Right renal cortex interstitium (tissue), 3 donors: ENCODE results near the gene MEF2B. TPM values are rescaled to one million over a fixed set of nuclear protein-coding genes. Genes with fewer than 3 reads are reported as not detected.
"Not testable (repeated sequence)": the region's sequence is repeated elsewhere in the genome, so short reads cannot be mapped to it uniquely, and the experiment has no call there.

Experiments
- DNase-seq, 3 donors: peaks; one replicate each; pipeline ENCODE4 v3.0.0-alpha.2; 2013; ENCODE audit warnings: low read depth in 3 of 3, low spot score in 2 of 3
- polyA plus RNA-seq, 3 donors: library from polyadenylated mRNA; unstranded; fragments of 120-200 nt; gene quantifications; one replicate each; pipeline ENCODE4 v1.2.1, GENCODE V29; 2013; ENCODE audit not compliant: insufficient read length in 3 of 3

MEF2B gene
- polyA plus RNA-seq, 3 donors, result 1.0 to 1.1 (median 1.1) TPM

GRCh38 chr19:19132912-19133311 lies 37.2 kb downstream of the MEF2B start:
- no peak for DNase-seq

GRCh38 chr19:19131989-19132388 lies 38.1 kb downstream of the MEF2B start:
- DNase-seq, result no peak

DNA sequence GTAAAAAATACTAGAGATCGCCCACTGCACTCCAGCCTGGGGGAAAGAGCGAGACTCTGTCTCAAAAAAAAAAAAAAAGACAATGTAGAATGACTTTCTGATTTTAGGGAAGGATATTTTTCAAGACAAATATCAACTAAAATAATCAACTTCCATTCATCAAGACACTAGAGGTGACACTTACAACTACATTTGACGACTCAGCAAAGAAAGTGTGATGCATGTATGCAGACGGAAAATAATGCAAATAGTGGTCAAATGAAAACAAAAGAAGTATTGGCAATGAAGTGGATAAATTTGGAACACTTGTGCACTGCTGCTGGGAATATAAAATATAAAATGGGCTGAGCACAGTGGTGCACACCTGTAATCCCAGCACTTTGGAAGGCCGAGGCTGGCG lies 44.0 kb downstream of the MEF2B start:
- DNase-seq, result no peak

DNA sequence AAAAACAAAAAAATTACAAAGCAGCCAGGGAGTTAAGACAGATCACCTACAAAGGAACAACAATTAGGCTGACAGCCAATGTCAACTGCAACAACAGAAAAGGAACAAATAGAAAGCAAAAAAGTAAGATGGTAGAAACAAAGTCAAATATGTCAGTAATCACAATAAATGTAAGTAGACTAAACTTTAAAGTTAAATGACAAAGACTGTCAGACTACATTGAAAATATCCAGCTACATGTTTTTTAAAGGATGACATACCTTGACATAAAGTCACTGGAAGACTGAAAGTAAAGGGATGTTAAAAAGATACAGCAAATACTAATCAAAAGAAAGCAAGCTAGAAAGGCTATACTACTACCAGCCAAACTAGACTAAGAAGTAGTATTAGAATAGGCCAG lies 46.7 kb downstream of the MEF2B start:
- DNase-seq, result no peak

DNA sequence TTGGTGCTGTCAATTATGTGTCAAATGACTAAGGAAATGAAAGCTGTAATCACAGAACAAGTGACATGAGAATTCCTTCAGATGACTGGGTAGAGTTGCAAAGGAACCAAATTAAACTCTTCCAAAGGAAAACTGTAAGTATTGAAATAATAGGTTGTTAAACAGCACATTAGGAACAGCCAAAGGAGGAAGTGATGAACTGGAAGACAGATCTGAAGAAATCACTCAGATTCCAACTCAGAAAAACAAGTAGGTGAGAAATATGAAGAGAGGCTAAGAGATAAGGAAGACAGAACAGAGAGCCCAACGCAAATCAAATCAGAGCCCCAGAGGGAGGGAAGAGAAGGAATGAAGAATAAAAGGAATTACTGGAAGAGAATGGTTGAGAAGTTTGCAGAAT lies 47.2 kb downstream of the MEF2B start:
- no peak for DNase-seq

DNA sequence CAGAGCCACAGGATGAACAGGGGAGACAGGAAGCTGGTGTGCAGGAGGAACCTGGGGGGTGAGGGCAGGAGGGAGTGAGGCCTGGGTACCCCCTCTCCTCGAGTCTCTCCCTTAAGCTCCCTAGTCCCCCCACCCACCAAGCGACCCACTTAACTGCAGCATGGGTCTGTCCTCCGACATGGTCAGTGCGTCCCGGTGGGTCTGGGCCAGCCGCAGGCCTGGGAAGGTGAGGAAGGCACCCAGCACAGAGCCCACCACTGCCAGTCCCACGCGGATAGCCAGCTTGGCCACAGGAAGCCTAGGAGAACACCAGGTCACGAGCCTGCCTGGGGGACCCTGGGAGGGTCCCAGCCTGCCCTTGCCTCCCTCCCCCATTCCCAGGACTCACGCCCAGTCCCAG lies 48.7 kb downstream of the MEF2B start:
- DNase-seq, result no peak

DNA sequence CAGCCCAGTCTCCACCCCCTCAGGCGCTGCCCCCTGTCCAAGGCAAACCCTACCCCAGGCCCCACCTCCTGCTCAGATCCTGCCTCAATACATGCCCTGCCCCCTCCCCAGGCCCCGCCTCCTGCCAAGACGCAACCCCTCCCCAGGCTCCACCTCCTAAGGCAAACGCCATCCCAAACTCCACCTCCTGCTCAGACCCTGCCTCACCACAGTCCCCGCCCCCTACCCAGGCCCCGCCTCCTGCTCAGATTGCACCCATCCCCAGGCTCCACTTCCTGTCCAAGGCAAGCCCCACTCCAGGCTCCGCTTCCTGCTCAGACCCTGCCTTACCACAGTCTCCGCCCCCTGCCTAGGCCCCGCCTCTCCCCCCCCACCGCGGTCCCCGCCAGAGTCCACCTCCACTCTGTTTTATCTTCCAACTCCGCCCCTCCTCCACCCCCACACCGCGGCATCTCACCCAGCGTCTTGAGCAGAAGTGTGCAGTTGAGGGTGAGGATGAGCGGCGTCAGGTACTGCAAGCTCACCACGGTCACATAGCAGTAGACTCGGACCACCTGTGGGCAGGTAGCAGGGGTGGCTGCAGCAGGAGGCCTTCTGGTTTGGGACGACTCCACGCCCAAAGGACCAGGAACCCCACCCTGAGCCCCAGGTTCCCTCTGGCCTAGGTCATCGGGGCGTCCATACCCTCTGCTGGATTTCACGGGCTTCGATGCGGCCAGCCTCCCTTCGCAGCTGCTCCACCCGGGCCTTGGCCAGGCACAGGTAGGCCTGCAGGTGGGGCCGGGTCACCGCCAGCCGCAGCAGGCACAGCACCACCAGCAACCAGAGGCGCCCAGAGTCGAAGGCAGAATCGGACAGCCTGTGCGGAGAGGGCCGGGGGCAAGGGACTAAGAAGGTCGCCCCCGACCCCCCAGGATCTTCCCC lies 49.5 kb downstream of the MEF2B start:
- peak in 1 of 3 donors; percentile 70 for DNase-seq

- DNase-seq, result no peak
Observed at GRCh38 chr19:19119325-19120237, 50.5 kb downstream of the MEF2B start.

DNA sequence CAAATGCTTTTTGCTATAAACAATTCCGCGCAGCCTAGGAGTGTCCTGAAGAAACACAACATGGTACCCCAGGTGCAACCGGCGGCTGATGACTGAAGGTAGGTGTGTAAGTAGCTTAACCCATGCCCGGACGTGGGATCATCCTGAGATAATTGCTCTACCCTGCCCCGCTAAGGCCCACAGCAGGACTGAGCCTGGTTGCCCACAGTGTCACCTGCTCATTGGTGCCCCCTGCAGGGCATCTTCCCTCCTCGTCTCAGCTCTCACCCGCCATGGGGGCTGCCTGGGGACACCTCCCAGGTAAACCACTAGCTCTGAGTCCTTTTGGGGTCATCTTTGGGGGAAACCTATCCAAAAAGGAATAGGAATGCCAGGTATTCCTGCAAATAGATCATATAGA lies 54.1 kb downstream of the MEF2B start:
- no peak for DNase-seq

- no peak for DNase-seq
Observed at GRCh38 chr19:19113040-19113626, 56.9 kb downstream of the MEF2B start.

GRCh38 chr19:19111967-19112580 lies 58.0 kb downstream of the MEF2B start:
- DNase-seq, result no peak

DNA sequence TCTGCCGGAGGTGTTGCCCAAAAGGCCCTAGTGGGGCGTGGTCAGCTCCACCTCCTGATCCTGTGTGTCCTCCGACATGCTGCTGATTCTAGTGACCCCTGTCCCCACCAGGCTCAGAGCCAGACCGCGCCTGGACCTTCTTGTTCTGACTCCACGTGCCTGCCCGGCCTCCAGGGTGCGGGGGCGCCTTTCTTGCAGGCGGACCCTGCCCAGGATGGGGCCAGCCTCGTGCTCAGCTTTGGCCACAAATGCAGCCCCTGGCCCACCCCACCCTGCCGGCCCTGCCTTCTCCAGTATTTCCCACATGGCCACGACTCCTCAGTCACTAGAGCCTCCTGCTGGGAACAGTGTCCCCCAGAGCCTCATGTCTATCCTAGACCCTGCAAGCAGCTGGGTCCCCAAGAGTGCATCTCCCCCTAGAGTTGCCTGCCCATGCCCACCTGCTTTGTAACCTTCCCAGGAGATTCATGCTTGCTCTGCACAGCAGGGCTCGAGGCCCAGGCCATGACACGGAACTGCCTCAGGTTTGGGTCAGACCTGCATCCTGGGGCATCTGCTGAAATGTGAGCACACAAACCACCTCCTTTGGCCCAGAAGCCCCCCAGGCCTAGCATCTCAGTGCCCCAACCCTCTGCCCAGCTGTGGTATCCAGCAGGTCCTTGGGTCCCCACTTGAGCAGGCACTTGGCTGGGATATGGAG lies 58.8 kb downstream of the MEF2B start:
- DNase-seq, result no peak

- no peak for DNase-seq
Observed at GRCh38 chr19:19110410-19111135, 59.5 kb downstream of the MEF2B start.

DNA sequence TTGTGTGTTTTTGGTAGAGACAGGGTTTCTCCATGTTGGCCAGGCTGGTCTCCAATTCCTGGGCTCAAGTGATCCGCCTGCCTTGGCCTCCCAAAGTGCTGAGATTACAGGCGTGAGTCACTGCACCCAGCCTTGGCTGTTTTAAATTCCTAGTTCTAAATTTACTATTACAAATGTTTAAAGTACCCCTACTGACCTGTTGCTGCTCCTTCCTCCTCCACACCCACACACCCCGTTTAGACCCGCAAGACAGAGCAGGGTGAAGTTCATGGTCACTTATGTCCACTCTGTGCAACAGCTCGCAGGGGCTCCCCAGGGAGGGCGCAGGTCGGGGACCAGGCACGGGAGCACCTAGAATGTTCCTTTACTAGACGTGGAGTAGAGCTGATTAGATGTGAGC lies 60.5 kb downstream of the MEF2B start:
- DNase-seq, result no peak

GRCh38 chr19:19107654-19108053 lies 62.4 kb downstream of the MEF2B start:
- no peak for DNase-seq

DNA sequence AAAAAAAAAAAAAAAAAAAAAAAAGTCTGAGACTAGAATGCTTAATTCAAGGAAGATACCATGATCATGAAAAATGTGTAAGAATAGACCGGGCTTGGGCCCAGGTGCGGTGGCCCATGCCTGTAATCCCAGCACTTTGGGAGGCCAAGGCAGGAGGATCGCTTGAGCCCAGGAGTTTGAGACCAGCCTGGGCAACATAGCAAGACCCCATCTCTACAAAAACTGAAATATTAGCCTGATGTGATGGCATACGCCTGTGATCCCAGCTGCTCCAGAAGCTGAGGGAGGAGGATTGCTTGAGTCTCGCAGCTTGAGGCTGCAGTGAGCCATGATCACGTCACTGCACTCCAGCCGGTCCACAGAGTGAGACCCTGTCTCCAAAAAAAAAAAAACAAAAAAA lies 63.1 kb downstream of the MEF2B start:
- DNase-seq, result not testable (repeated sequence)

DNA sequence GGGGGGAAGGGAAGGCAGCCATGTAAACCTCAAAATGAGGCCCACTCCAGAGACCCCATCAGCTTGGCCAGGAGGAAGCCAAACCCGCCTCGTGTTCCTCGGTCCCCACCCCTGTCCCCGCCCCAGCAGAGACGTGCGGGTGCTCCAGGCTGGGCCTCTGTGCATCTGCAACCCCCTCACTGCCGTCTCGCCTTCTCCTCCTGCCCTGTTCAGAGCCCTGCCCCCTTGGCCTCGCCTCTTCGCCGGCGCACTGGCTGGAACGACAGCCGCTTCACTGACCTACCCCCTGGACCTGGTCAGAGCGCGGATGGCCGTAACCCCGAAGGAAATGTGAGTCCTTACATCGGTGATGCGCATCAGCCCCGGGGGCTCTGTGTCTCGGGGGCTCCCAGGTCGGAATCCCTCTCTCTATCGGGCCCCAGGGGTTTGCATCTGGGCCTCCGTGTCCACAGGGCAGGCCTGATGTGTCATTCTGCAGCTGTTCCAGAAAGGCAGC lies 64.0 kb downstream of the MEF2B start:
- no peak for DNase-seq

DNA sequence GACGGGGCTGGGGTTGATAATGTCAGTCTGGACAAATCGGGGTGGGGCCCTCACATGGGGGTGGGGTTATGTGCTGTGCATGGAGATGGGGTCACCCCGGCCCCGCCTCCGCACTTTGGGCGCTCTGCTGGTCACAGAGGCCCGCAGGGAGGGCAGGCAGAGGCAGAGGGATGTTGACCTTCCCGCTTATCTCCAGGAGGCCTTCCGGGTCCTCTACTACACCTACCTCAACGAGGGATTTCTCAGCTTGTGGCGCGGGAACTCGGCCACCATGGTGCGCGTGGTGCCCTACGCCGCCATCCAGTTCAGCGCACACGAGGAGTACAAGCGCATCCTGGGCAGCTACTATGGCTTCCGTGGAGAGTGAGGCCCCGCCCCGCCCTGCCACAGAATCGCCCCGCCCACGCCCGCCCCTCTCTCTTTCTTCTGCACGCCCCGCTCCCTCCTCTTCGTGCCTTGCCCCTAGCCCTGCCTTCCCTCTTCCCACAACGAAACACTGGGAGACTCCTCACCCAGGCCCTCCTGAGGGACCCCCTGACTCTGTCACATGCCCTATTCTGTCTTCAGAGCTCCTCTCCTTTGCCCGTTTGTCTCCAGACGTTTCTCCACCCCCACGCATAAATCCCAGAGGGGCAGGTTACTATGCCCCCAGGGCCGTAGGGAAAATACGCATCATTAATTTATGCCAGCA lies 64.6 kb downstream of the MEF2B start:
- peak in 2 of 3 donors; percentile 54 for DNase-seq

DNA sequence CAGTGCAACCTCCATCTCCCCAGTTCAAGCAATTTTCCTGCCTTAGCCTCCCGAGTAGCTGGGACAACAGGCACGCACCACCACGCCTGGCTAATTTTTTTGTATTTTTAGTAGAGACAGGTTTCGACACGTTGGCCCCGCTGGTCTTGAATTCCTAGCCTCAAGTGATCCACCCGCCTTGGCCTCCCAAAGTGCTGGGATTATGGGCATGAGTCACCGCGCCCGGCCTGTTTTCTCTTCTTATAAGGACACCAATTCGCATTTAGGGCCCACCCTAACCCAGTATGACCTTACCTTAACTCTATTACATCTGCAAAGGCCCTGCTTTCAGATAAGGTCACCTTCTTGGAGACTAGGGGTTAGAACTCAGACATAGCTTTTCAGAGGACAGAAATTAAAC lies 66.9 kb downstream of the MEF2B start:
- no peak for DNase-seq
